Skeletal muscle satellite cell (primary cell): ENCODE results near the gene CORO6.

Experiments
- H3K27me3 ChIP-seq: 2 replicates; pipeline ENCODE4 v1.7.0; 2013; ENCODE audit warnings: low read length; ENCODE audit not compliant: control insufficient read depth, insufficient read depth
- H3K36me3 ChIP-seq: 2 replicates; pipeline ENCODE4 v1.7.0; 2013; ENCODE audit warnings: mild to moderate bottlenecking, control low read depth, low read length; ENCODE audit not compliant: insufficient read depth
- H3K4me1 ChIP-seq: 2 replicates; pipeline ENCODE4 v1.7.0; 2013; ENCODE audit warnings: low read length; ENCODE audit not compliant: control insufficient read depth, insufficient read depth
- H3K4me2 ChIP-seq: 2 replicates; pipeline ENCODE4 v1.7.0; 2013; ENCODE audit warnings: mild to moderate bottlenecking, low read length
- H3K4me3 ChIP-seq: 2 replicates; pipeline ENCODE4 v1.7.0; 2013; ENCODE audit warnings: low read length
- H3K9ac ChIP-seq: 2 replicates; pipeline ENCODE4 v1.7.0; 2013; ENCODE audit warnings: mild to moderate bottlenecking, low read depth, low read length, moderate library complexity
- H3K9me3 ChIP-seq: replicated peaks from 2 replicates; pipeline ENCODE4 v1.7.0; 2013; ENCODE audit warnings: mild to moderate bottlenecking, control low read depth, low read length

The CORO6 gene

DNA sequence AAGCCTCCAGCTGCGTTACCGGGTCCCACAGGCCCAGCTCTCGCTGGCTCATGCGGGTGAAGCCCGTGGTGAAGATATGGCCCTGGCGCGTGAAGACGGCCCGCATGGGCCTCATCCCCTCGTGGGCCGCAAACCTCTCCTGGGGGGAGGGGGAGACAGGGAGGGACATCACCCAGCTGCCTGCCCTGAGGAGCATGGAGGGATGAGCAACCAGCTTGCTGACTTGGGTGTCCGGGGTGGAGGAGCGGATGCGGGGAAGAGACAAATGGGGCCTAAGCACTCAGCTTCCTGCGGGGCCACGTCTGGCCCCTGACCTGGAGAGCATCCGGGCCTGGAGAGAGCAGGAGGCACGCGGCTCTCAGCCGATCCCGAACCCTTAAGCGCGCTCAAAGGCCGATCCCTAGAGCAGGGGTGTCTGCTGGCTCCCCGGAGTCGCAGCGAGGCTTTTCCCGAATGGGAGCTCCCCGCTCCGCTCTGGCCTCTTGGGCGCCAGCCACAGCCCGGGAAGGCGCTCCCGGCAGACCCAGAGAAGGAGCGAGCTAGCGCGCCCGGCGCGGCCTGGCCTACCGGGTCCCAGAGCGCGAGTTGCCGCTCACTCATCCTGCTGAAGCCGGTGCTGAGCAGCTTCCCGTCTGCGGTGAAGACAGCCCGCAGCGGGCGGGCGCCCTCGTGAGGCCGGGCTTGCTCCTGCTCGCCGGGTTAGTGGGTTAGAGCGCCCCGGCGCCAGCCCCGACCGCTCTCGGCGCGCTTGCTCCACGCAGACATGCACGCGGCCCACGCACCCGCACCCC, 5.0 kb downstream of the CORO6 start:
- H3K4me2 ChIP-seq = no peak overlapping the region
- H3K9me3 ChIP-seq = no peaks in the 10 kb centered on the region
- no peak overlapping the region for H3K9ac ChIP-seq
- no peak overlapping the region for H3K4me3 ChIP-seq
- H3K4me1 ChIP-seq = peaks cover 40% of the 10 kb centered on the region
- H3K36me3 ChIP-seq = no peaks in the 10 kb centered on the region
- H3K27me3 ChIP-seq = no peaks in the 10 kb centered on the region

GRCh38 chr17:29617125-29617480, 5.6 kb downstream of the CORO6 start:
- H3K9ac ChIP-seq = no peak overlapping the region
- H3K27me3 ChIP-seq = no peaks in the 10 kb centered on the region

GRCh38 chr17:29616300-29617048, 6.2 kb downstream of the CORO6 start:
- Histone ChIP-seq H3K9ac (no peak overlapping the region), H3K27me3 (no peaks in the 10 kb centered on the region), H3K4me1 (peaks cover 33% of the 10 kb centered on the region), H3K4me2 (peak overlapping the region; percentile 75), H3K4me3 (no peak overlapping the region), H3K9me3 (no peaks in the 10 kb centered on the region), H3K36me3 (no peaks in the 10 kb centered on the region)

More at GRCh38 chr17:29617125-29617480, 5.6 kb downstream of the CORO6 start:
- peaks cover 39% of the 10 kb centered on the region for H3K4me1 ChIP-seq
- H3K4me3 ChIP-seq = no peak overlapping the region
- no peaks in the 10 kb centered on the region for H3K36me3 ChIP-seq
- no peaks in the 10 kb centered on the region for H3K9me3 ChIP-seq
- no peak overlapping the region for H3K4me2 ChIP-seq

GRCh38 chr17:29615492-29616299, 7.0 kb downstream of the CORO6 start:
- no peak overlapping the region for H3K4me3 ChIP-seq
- no peaks in the 10 kb centered on the region for H3K9me3 ChIP-seq
- H3K36me3 ChIP-seq = no peaks in the 10 kb centered on the region
- H3K4me2 ChIP-seq = peak overlapping the region; percentile 75
- no peaks in the 10 kb centered on the region for H3K27me3 ChIP-seq
- H3K4me1 ChIP-seq = peaks cover 30% of the 10 kb centered on the region
- H3K9ac ChIP-seq = no peak overlapping the region

DNA sequence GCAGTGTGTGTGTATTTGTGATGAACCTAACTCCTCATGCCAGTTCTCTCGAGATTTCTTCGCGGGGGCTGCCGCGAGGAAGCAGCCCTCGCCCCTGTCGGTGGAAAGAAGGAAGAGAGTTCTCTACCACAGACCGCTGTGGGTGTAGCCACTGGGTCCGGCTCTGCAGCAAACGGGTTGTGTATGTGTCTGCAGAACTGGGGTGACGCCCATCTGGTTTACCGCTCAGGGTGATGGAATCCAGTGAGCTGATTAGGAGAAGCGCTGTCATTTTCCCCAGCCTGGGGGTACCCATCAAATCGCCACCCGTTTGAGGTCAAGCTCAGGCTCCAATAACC, 7.7 kb downstream of the CORO6 start:
- Histone ChIP-seq H3K4me2 (no peak overlapping the region), H3K9me3 (no peaks in the 10 kb centered on the region), H3K36me3 (no peaks in the 10 kb centered on the region), H3K4me1 (peaks cover 24% of the 10 kb centered on the region), H3K4me3 (no peak overlapping the region), H3K27me3 (no peaks in the 10 kb centered on the region), H3K9ac (no peak overlapping the region)

GRCh38 chr17:29614349-29615047, 8.2 kb downstream of the CORO6 start:
- Histone ChIP-seq H3K9ac (no peak overlapping the region), H3K4me3 (no peak overlapping the region), H3K9me3 (no peaks in the 10 kb centered on the region), H3K4me2 (no peak overlapping the region), H3K36me3 (no peaks in the 10 kb centered on the region), H3K27me3 (no peaks in the 10 kb centered on the region), H3K4me1 (peaks cover 21% of the 10 kb centered on the region)

GRCh38 chr17:29613856-29614255, 8.9 kb downstream of the CORO6 start:
- peak overlapping the region; percentile 57 for H3K4me3 ChIP-seq
- H3K9ac ChIP-seq = no peak overlapping the region
- peaks cover 15% of the 10 kb centered on the region for H3K4me1 ChIP-seq
- H3K36me3 ChIP-seq = no peaks in the 10 kb centered on the region
- no peaks in the 10 kb centered on the region for H3K9me3 ChIP-seq
- peak overlapping the region; percentile 75 for H3K4me2 ChIP-seq
- H3K27me3 ChIP-seq = no peaks in the 10 kb centered on the region

DNA sequence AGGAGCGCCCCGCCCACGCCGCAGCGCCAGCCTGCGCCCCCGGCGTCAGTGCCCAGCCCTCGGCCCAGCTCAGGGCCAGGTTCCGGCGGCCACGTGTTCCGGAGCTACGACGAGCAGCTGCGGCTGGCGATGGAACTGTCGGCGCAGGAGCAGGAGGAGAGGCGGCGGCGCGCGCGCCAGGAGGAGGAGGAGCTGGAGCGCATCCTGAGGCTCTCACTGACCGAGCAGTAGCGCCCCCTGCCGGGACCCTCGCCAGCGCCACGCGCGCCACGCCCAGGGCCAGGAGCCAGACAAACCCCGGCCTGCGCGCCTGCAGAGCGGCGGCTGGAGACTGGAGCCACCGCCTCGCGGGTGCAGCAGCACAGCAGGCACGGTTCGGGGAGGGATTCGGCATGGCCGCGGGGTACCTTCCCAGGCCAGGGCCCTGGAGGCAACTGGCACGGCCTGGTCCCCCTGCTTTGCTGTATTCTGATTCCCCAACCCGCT, 9.3 kb downstream of the CORO6 start:
- H3K4me2 ChIP-seq = peak overlapping the region; percentile 75
- H3K9ac ChIP-seq = no peak overlapping the region
- H3K36me3 ChIP-seq = no peaks in the 10 kb centered on the region
- peak overlapping the region; percentile 57 for H3K4me3 ChIP-seq
- no peaks in the 10 kb centered on the region for H3K9me3 ChIP-seq
- no peaks in the 10 kb centered on the region for H3K27me3 ChIP-seq
- H3K4me1 ChIP-seq = peaks cover 15% of the 10 kb centered on the region

DNA sequence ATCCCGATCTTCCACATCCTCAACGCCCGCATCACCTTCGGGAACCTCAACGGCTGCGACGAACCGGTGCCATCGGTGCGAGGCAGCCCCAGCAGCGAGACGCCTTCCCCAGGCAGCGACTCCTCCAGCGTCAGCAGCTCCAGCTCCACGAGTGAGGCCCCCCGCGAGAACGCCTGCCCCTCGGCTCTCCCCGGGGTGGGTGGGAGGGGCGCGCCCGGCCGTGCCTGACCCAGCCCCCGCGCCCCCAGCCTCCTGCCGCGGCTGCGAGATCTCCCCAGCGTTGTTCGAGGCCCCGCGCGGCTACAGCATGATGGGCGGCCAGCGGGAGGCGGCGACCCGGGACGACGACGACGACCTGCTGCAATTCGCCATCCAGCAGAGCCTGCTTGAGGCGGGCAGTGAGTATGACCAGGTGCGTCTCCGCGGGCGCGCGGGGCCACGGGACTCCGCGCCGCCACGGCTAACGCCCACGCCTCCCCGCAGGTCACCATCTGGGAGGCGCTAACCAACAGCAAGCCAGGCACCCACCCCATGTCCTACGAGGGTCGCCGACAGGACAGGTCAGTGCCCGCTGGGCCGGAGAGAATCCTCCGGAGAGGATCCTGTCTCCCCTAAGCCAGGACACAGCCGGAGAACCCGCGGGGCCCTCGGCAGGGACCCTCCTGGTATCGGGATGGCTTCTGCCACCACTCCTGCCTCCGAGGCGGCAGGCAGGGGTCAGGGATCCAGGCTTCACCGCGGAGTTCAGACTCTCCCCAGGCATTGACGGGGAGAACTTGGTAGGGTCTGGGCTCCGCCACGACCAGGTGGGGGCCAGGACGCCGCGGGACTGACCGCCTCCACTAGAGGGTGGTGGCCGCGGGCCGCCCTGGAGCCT, 10.1 kb downstream of the CORO6 start:
- H3K4me3 ChIP-seq = peak overlapping the region; percentile 30
- H3K36me3 ChIP-seq = no peaks in the 10 kb centered on the region
- H3K4me2 ChIP-seq = peak overlapping the region; percentile 75
- H3K4me1 ChIP-seq = peaks cover 15% of the 10 kb centered on the region
- no peaks in the 10 kb centered on the region for H3K9me3 ChIP-seq
- no peak overlapping the region for H3K9ac ChIP-seq
- H3K27me3 ChIP-seq = no peaks in the 10 kb centered on the region

- H3K27me3 ChIP-seq = no peaks in the 10 kb centered on the region
- peaks cover 15% of the 10 kb centered on the region for H3K4me1 ChIP-seq
- H3K4me2 ChIP-seq = no peak overlapping the region
- no peaks in the 10 kb centered on the region for H3K9me3 ChIP-seq
- H3K9ac ChIP-seq = no peak overlapping the region
- no peaks in the 10 kb centered on the region for H3K36me3 ChIP-seq
- no peak overlapping the region for H3K4me3 ChIP-seq
Measured at GRCh38 chr17:29612094-29612403, 10.7 kb downstream of the CORO6 start.
